GM18511 (cell line): ENCODE data around the gene BRINP2.
A peak's percentile ranks its signal among the peaks of the same experiment; 100 is the strongest.

Experiments
- ATAC-seq: cut with Tn5 transposase; IDR thresholded peaks from one replicate; pipeline ENCODE4 v1.9.1; 2021; ENCODE audit warnings: mild to moderate bottlenecking, moderate library complexity; ENCODE audit not compliant: unreplicated experiment

Gene BRINP2

DNA sequence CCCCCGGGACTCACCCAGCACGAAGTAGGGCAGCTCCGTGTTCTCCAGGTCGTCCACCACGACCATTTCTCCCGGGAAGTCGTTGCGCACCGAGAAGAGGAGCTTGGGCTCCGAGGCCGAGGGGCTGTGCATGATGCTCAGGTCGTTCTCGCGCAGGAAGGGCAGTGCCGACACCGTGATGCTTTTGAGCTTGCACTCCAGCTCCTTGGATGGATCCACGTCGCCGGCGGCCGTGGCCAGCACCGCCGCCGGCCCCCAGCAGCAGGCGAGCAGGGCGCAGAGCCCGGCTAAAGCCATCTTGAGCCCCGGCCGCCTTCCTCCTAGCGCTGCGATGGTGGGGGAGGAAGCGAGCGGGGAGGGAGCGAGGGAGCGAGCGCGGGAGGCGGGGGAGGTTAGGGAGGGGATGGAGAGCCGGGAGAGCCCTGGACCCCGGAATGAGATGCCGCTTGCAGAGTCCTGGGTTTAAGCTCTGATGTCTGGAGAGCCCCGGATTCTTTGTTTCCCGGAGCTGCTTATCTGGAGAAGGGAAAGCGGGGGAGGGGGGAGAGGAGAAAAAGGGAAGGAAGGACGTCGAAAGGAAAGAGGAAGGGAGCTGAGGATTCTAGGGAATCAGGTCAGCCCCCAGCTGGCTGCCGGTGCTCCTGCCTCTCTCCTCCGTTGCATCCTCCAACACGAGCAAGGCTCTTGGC lies 6.2 kb upstream of the BRINP2 start, which contains the start of gene ASTN1:
ASTN1 (minus strand) TSS at position 333 of the 689 bp plus-strand sequence; CDS start at position 297, 36 bp downstream.
- ATAC-seq, result no peak

DNA sequence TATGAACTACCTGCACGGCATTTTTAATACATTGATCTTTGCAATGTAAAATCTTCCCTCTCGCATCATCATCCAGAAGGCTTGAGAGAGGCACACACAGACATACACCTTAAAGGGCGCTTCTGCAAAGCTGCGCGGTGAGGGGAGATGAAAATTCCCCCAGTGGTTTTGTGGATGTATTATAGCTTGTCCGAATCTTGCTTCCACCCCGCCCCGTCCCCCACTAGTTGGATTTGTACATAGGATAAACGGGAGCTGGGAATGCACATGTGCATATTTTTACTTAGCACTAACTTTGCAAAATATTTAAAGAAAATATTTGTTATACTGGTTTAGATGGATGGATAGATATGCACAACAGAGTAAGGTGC lies 5.7 kb upstream of the BRINP2 start:
- ATAC-seq, result no peak

GRCh38 chr1:177171536-177172123 lies 872 bp downstream of the BRINP2 start:
- ATAC-seq, result no peak

DNA sequence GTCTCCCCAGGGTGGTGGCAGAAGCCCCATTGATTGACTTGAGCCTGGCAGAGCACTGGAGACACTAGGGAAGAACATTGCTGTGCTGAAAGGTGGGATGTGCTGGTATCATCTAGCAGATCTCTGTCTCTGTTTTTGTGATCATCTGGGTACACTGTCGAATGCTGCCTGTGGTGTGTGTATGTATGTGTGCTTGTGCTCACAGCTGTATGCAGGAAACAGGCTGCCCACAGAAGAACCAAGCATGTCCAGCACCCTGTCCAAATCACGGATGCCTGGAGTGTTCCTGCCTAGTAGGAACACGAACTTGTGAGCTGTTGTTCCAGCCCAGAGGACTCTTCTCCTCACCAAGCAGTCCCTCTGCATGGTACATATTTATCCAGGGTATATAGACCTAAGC lies 1.5 kb downstream of the BRINP2 start:
- no peak for ATAC-seq

GRCh38 chr1:177172866-177173265 lies 2.1 kb downstream of the BRINP2 start:
- ATAC-seq, result no peak

DNA sequence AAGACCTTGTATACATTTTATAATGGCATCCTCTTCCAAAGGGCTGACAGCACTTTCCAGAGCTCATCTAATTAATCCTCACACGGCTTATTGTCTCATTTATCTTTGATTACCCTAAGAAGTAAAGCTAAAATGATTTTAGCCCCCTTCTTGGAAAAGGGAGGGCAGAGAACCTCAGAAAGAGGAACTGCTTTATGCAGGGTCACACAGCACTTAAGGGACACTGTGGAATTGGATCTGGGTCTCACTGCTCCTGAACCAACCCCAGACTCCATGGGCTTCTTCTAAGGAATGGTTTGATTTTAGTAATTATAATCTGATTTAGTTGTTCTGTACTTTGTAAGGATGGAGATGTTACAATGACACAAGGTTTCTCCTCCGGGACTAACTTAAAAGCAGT lies 3.2 kb downstream of the BRINP2 start:
- no peak for ATAC-seq

DNA sequence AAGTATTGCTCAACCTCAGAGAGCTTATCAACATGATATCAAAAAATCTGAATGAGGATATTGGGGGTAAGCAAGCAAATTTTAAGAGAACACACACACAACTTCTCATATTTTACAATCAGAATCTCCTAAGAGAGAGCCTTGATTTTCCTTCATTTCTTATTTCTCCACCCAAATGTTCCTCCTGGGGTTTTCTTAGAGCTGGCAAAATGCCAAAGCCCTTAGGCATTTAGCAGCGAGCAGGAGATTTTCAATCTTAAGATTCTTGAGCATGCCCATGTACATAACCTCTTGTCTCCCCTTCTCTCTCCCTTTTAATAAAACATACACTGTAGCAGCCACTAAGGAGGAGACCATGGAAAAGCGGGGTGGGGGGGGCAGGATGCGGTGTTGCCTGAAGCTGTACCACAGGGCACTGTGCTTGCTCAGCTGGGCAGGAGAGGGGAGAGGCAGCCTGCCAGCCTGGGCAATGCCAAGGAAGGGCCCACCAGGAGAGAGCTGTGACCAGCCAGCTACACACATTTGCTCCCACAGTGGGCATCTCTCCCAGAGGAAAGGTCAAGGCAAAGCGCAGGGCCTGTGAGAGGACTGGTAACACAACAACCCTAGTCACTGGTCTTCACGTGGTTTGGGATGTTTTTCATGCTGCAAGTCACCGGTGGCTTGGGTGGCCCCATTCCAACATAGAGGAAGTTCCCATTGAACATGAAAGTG lies 4.3 kb downstream of the BRINP2 start:
- no peak for ATAC-seq

DNA sequence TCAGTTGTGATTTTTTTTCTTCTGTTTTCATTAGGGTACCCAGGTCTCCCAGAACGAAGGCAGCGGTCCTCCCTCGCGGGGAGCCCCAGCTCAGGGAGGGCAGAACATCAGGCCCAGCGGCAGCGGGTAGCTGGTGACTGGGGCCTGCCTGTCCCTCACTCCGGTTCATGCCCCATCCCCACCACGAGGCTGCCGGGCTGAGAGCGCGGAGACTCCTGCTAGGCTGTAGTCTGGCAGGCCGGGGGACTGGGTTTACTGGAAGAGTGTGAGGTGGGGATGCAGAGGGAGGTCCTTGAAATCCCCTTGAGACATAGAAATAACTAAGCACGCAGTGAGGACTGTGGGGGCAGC lies 10.5 kb downstream of the BRINP2 start:
- ATAC-seq, result peak; percentile 26

- ATAC-seq, result peak; percentile 97
These were observed 11.0 kb downstream of the BRINP2 start for GRCh38 chr1:177181631-177182291.

DNA sequence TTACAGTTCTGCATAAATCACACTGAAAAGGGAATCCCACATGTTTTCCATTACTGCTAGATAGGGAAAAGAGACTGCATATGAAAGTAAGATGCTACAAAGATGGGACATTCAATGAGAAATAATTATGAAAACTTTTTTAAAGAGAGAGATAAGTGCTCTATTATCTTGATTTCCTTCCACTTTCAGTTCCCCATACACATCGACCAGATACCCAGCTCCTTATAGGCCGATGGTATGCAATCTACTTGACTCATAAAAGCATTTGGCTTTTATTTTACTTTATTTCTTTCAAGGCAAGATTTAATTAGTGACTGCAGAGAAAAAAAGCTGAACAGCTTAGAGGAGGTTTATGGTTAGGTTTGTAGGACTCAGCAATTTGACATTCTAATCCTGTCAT lies 13.1 kb downstream of the BRINP2 start:
- no peak for ATAC-seq

DNA sequence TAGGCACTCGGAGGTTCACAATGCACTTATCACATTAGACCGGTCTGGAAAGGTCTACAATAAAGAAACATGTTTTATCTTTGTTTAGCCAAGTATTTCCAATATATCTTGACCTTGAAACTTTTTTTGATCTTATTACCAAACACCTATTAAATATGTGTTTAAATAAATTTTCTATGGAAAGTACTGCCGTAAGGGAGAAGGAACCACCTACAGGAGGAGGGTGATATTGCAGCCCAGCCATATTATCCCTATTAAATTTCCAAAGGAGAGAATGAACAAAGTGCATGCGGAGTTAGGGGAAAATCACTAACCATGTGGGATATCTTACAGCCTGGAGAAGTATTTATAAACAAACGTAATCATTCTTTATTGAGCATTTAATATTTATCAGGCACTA lies 14.5 kb downstream of the BRINP2 start:
- no peak for ATAC-seq

- ATAC-seq, result no peak
These were observed 15.9 kb downstream of the BRINP2 start for GRCh38 chr1:177186639-177187038.

DNA sequence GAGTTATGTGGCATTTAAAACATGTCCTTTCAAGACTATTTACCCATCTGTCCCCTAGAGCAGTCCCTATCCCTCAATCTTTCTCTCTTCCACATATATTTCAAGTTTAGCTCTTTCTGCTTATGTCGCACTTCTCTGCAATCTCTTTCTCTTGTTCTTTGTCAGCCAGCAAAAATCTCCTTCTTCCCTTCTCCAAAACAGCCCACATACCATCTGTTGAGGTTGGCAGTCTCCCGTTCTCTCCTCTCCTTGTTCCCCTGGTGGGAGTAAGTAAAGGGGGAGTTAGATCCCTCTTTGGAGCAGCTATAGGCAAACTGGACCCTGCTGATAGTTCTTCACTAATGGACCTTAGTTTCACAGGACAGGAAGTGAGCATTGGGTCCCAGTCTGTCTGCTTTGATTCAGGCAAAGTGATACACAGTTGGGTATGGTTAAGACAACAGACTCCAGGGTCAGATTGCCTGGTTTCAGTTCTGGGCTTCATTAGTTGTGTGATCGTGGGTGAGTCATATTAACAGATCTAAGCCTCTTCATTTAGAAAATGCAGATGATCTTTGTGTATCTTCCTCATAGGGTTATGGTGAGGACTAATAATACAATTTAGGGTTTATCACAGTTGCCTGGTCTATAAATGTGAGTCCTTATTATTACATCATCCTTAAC lies 19.7 kb downstream of the BRINP2 start:
- ATAC-seq, result no peak

DNA sequence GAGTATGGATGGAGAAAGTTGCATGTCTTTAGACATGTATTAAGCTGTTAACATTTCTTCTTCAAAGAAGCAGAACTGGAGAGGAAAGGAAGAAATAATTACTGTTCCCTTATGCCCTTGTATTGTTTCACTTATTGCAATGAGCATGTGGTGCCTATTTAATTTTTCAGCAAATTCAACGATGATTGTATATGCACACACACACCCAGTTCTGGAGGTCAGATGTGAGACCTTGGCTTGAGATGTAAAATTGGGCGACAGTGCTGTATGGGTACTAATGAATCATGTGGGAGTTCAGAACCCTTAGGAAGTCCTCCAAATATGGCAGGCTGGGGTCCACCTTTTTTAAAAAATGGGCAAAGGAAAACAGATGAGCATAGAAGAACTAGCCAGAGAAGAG lies 27.5 kb downstream of the BRINP2 start:
- no peak for ATAC-seq

DNA sequence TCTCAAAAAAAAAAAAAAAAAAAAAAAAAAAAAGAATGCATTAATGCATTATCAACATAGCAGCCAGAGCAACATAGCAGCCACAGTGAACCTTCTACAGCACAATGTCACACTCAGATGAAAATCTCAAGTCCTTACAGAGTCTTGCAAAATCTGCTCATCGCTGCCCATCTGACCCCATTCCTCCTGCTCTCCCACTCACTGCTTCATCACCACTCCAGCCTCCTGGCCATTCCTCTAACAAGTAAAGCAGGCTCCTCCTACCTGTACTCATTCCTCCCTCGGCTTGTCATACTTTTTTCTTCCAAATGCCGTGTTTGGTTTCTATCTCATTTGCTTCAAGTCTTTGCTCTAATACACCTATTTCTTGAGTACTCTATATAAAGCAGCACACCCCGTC lies 29.5 kb downstream of the BRINP2 start:
- no peak for ATAC-seq

DNA sequence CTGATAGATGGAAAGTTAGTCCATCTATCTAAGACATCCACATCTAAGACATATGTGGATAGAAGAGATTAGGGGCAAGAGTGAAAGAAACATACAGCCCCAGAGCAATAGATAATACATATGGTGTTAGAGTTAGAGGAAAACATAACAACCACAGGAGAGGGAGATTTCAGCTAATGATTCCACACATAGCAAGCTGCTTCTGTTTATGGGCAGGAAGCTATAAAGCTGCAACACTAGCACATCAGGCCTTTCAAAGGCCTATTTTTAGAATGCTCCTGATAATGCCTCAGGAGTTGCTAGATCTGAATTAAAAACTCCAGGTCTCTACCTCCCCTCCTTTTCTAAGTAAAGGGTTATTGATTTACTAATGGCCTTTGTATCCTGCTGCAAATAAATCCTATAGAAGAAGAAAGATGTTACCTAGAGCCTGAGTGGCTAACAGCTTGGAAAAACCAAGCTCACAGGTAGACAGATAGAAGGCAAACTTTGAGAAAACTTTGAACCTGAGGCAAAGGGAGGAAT lies 36.1 kb downstream of the BRINP2 start:
- no peak for ATAC-seq

DNA sequence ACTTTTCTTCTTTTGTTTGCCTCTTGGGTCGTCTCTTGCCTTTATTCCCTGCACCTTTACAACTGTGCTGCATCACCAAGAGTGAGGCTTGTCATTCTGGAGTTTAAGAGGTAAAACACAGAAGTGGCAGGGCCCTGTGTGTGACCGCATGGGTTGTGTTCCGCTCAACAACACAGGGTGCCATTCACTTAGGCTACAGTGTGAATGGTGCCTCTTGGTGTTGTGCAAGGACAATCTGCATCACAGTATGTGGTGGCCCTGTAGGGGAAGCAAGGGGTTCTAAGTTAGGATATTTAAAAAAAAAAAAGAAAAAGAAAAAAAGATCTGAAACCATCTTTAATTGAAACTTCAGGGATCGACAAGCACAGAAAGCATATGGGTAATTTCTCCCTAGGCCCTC lies 38.2 kb downstream of the BRINP2 start:
- ATAC-seq, result no peak

- no peak for ATAC-seq
These were observed 38.6 kb downstream of the BRINP2 start for GRCh38 chr1:177209357-177209756.

GRCh38 chr1:177210071-177210470 lies 39.3 kb downstream of the BRINP2 start:
- no peak for ATAC-seq

DNA sequence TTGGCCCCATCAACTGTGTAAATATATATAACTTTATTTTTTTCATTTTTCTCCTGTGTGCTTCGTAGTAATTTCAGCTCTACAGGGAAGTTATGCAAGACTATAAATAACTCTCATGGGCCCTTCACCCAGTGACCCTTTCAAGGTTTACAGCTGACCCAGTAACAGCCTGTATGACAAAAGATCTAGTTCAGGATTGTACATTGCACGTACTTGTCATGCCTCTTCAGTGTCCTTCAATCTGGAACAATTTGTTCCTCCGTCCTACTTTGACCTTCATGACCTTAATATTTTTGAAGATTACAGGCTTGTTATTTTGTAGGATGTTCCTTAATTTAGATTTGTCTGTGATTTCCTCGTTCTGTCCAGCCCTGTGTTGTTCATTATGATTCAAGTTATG lies 40.5 kb downstream of the BRINP2 start:
- ATAC-seq, result no peak

DNA sequence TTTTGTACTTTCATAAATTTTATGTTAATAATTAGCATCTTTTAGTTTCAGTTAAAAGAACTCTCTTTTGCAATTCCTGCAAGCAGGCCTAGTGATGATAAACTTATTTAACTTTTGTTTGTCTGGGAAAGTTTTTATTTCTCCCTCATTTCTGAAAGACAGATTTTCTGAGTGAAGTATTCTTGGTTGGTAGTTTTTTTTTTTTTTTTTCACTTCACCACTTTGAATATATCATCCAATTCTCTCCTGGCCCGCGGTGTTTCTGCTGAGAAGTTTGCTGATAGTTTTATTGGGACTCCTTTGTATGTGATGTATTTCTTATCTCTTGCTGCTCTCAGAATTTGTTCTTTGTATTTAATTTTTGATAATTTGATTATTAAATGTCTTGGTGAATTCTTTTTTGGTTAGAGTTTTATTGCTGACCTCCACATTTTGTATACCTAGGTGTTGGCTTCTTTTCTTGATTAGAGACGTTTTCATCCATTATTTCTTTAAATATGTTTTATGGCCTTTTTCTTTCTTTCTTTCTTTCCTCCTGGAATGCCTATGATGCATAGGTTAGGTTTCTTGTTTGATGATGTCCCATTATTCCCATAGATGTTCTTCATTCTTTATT lies 45.9 kb downstream of the BRINP2 start:
- ATAC-seq, result no peak
